KMS-11 (cell line): ENCODE measurements around the gene TNNC2.

Experiments used
- H2AFZ ChIP-seq: fragments of 200-600 bp; sonication (generic); 2 replicates; pipeline ENCODE4 v1.6.1; 2016; ENCODE audit warnings: antibody characterized with exemption, mixed run types, low read depth
- H3K27ac ChIP-seq: fragments of 200-600 bp; sonication (generic); 2 replicates; pipeline ENCODE4 v1.6.1; 2016; ENCODE audit warnings: mild to moderate bottlenecking, mixed run types
- H3K27me3 ChIP-seq: fragments of 200-600 bp; sonication (generic); 2 replicates; pipeline ENCODE4 v1.6.1; 2017; ENCODE audit warnings: mild to moderate bottlenecking, low read depth, mixed run types, moderate library complexity; ENCODE audit not compliant: insufficient read depth
- H3K36me3 ChIP-seq: fragments of 200-600 bp; sonication (generic); 2 replicates; pipeline ENCODE4 v1.6.1; 2017; ENCODE audit warnings: mild to moderate bottlenecking, mixed run types; ENCODE audit not compliant: insufficient read depth
- H3K4me1 ChIP-seq: fragments of 200-600 bp; sonication (generic); 2 replicates; pipeline ENCODE4 v1.6.1; 2016; ENCODE audit warnings: mild to moderate bottlenecking, low read depth, mixed run types; ENCODE audit not compliant: poor library complexity, severe bottlenecking
- H3K4me2 ChIP-seq: fragments of 200-600 bp; sonication (generic); 2 replicates; pipeline ENCODE4 v1.7.0; 2016; ENCODE audit warnings: mild to moderate bottlenecking, mixed run types
- H3K4me3 ChIP-seq: fragments of 200-600 bp; sonication (generic); IDR thresholded peaks from 2 replicates; pipeline ENCODE4 v1.6.1; 2017; ENCODE audit warnings: low read depth, low read length, mixed read lengths; ENCODE audit not compliant: insufficient read depth
- H3K79me2 ChIP-seq: fragments of 200-600 bp; sonication (generic); 2 replicates; pipeline ENCODE4 v1.6.1; 2016; ENCODE audit warnings: low read depth, mixed run types; ENCODE audit not compliant: insufficient read depth
- H3K9ac ChIP-seq: fragments of 200-600 bp; sonication (generic); 2 replicates; pipeline ENCODE4 v1.6.1; 2016; ENCODE audit warnings: mild to moderate bottlenecking, mixed run types
- H4K20me1 ChIP-seq: fragments of 200-600 bp; sonication (generic); 2 replicates; pipeline ENCODE4 v1.6.1; 2016; ENCODE audit warnings: mild to moderate bottlenecking, mixed run types; ENCODE audit not compliant: insufficient read depth
- CTCF ChIP-seq: fragments of 200-600 bp; sonication (generic); conservative IDR thresholded peaks from 2 replicates; pipeline ENCODE4 v1.6.1; 2017; ENCODE audit warnings: low read depth, mild to moderate bottlenecking, antibody characterized with exemption, low read length, moderate library complexity, mixed read lengths

TNNC2 gene

GRCh38 chr20:45840700-45841198 is 13.6 kb upstream of the TNNC2 start:
- Histone ChIP-seq H3K9ac (no peak overlapping the region), H3K4me2 (no peak overlapping the region), H2AFZ (no peak overlapping the region), H3K36me3 (no peaks in the 10 kb centered on the region), H3K4me3 (no peak overlapping the region), H4K20me1 (no peaks in the 10 kb centered on the region), H3K79me2 (no peaks in the 10 kb centered on the region), H3K27ac (no peak overlapping the region), H3K4me1 (no peaks in the 10 kb centered on the region), H3K27me3 (no peaks in the 10 kb centered on the region)
- TF ChIP-seq CTCF: no peak

- H3K36me3 ChIP-seq: no peaks in the 10 kb centered on the region
- TF ChIP-seq CTCF: no peak
Observed at GRCh38 chr20:45836841-45837240, 9.7 kb upstream of the TNNC2 start.

GRCh38 chr20:45835825-45836224 is 8.7 kb upstream of the TNNC2 start:
- no peak overlapping the region for H2AFZ ChIP-seq
- no peaks in the 10 kb centered on the region for H3K79me2 ChIP-seq
- no peak overlapping the region for H3K9ac ChIP-seq
- no peaks in the 10 kb centered on the region for H4K20me1 ChIP-seq
- no peaks in the 10 kb centered on the region for H3K36me3 ChIP-seq
- no peak overlapping the region for H3K27ac ChIP-seq
- TF ChIP-seq CTCF: no peak
- H3K4me1 ChIP-seq: peaks cover 16% of the 10 kb centered on the region
- no peak overlapping the region for H3K4me2 ChIP-seq
- no peaks in the 10 kb centered on the region for H3K27me3 ChIP-seq
- H3K4me3 ChIP-seq: no peak overlapping the region

More at GRCh38 chr20:45836841-45837240, 9.7 kb upstream of the TNNC2 start:
- Histone ChIP-seq H3K79me2 (no peaks in the 10 kb centered on the region), H3K27me3 (no peaks in the 10 kb centered on the region), H3K4me1 (peaks cover 13% of the 10 kb centered on the region), H3K9ac (no peak overlapping the region), H3K27ac (no peak overlapping the region), H3K4me3 (no peak overlapping the region), H4K20me1 (no peaks in the 10 kb centered on the region), H3K4me2 (no peak overlapping the region), H2AFZ (no peak overlapping the region)

GRCh38 chr20:45835329-45835765 is 8.2 kb upstream of the TNNC2 start:
- H3K27ac ChIP-seq: no peak overlapping the region

More at GRCh38 chr20:45835329-45835765, 8.2 kb upstream of the TNNC2 start:
- H4K20me1 ChIP-seq: no peaks in the 10 kb centered on the region
- TF ChIP-seq CTCF: no peak
- H2AFZ ChIP-seq: no peak overlapping the region
- peaks cover 16% of the 10 kb centered on the region for H3K4me1 ChIP-seq
- H3K36me3 ChIP-seq: no peaks in the 10 kb centered on the region
- H3K27me3 ChIP-seq: no peaks in the 10 kb centered on the region
- no peak overlapping the region for H3K4me2 ChIP-seq
- H3K79me2 ChIP-seq: no peaks in the 10 kb centered on the region
- no peak overlapping the region for H3K9ac ChIP-seq
- no peak overlapping the region for H3K4me3 ChIP-seq
